OCI-LY7 (cell line): ENCODE measurements around the gene ABCG8. TPM values are rescaled to one million over a fixed set of nuclear protein-coding genes. Genes with fewer than 3 reads are reported as not detected.

Source experiments
- Bru-seq: library from RNA; stranded (reverse); fragments of 400-500 nt; gene quantifications from one replicate; lab custom pipeline; 2021; lab: Mats Ljungman, UMichigan
- BruChase-seq, 2 experiments: library from RNA; stranded (reverse); fragments of 400-500 nt; gene quantifications; one replicate each; lab custom pipeline; 2021; lab: Mats Ljungman, UMichigan
- BruUV-seq: library from RNA; stranded (reverse); fragments of 400-500 nt; replicated peaks from 2 replicates; lab custom pipeline; 2021; lab: Mats Ljungman, UMichigan
- CTCF ChIA-PET: fragments of 300-600 bp; sonication (Branson Sonifier 250); formaldehyde crosslinking; loops from one replicate; lab custom pipeline; 2022; ENCODE audit warnings: antibody characterized with exemption; ENCODE audit not compliant: unreplicated experiment; lab: Charles Lee
- POLR2A ChIA-PET: fragments of 300-600 bp; sonication (Branson Sonifier 250); formaldehyde crosslinking; loops from one replicate; lab custom pipeline; 2022; ENCODE audit warnings: antibody characterized with exemption; lab: Charles Lee
- DNase-seq: peaks from one replicate; pipeline ENCODE4 v3.0.0-alpha.2; 2015; ENCODE audit warnings: low spot score
- H2AFZ ChIP-seq: fragments of 200-600 bp; sonication (generic), shearing (Covaris generic); 2 replicates; pipeline ENCODE4 v1.6.1; 2014; ENCODE audit warnings: mild to moderate bottlenecking, antibody characterized with exemption, low read length, moderate library complexity
- H3K27ac ChIP-seq: fragments of 200-600 bp; sonication (generic); 2 replicates; pipeline ENCODE4 v1.5.1; 2014; ENCODE audit warnings: mixed run types, low read depth, mild to moderate bottlenecking, moderate library complexity, low read length, inconsistent platforms; ENCODE audit not compliant: poor library complexity, severe bottlenecking
- H3K36me3 ChIP-seq: fragments of 200-600 bp; sonication (generic); 2 replicates; pipeline ENCODE4 v1.6.1; 2014; ENCODE audit warnings: mild to moderate bottlenecking, antibody characterized with exemption, low read length, moderate library complexity, mixed read lengths; ENCODE audit not compliant: insufficient read depth
- H3K4me1 ChIP-seq: fragments of 200-600 bp; sonication (generic); 2 replicates; pipeline ENCODE4 v1.5.1; 2014; ENCODE audit warnings: mild to moderate bottlenecking, low read length; ENCODE audit not compliant: insufficient read depth, poor library complexity, severe bottlenecking
- H3K4me2 ChIP-seq: fragments of 200-600 bp; sonication (generic); 2 replicates; pipeline ENCODE4 v1.6.1; 2014; ENCODE audit warnings: mild to moderate bottlenecking, low read length
- H3K4me3 ChIP-seq: fragments of 200-600 bp; sonication (generic); 2 replicates; pipeline ENCODE4 v1.5.1; 2014; ENCODE audit warnings: mild to moderate bottlenecking, low read depth, low read length; ENCODE audit not compliant: poor library complexity, severe bottlenecking
- H3K79me2 ChIP-seq: fragments of 200-600 bp; sonication (generic); 2 replicates; pipeline ENCODE4 v1.6.1; 2016; ENCODE audit warnings: low read depth, mild to moderate bottlenecking, low read length, moderate library complexity, mixed read lengths; ENCODE audit not compliant: insufficient read depth
- H3K9me2 ChIP-seq: fragments of 200-600 bp; sonication (generic); 2 replicates; pipeline ENCODE4 v1.6.1; 2016; ENCODE audit warnings: mild to moderate bottlenecking, low read length, mixed read lengths; ENCODE audit not compliant: insufficient read depth
- H3K9me3 ChIP-seq: fragments of 200-600 bp; sonication (generic); 2 replicates; pipeline ENCODE4 v1.6.1; 2014; ENCODE audit warnings: mild to moderate bottlenecking, mixed run types, low read length, mixed read lengths
- H4K20me1 ChIP-seq: fragments of 200-600 bp; sonication (generic); 2 replicates; pipeline ENCODE4 v1.6.1; 2014; ENCODE audit warnings: mild to moderate bottlenecking, antibody characterized with exemption, low read length, moderate library complexity, mixed read lengths; ENCODE audit not compliant: insufficient read depth
- EZH2phosphoT487 ChIP-seq: fragments of 200-600 bp; sonication (generic); IDR thresholded peaks from 2 replicates; pipeline ENCODE4 v1.6.1; 2018; ENCODE audit warnings: low read depth, borderline replicate concordance, mild to moderate bottlenecking, mixed run types, antibody characterized with exemption, low read length, moderate library complexity, mixed read lengths
- intact Hi-C: fragments of 100-400 bp; cut with micrococcal nuclease; formaldehyde crosslinking; loops from one replicate; pipeline ENCODE4 v1.10.0; 2022; ENCODE audit not compliant: unreplicated experiment
- long read RNA-seq: library from polyadenylated mRNA; stranded (forward); transcript quantifications from one replicate; pipeline ENCODE4 v2.0.0, GENCODE V29; 2022
- total RNA-seq, 2 experiments: library from RNA; depleted of rRNA in 1 of 2; stranded (reverse); fragments of >200 nt in 1 of 2; shearing (Covaris generic) in 1 of 2; gene quantifications; 2 replicates each; pipeline ENCODE4 v1.2.3, GENCODE V29; 2014 to 2022
- TF ChIP-seq, protein P1 (sequence below): fragments of 200-600 bp; sonication (generic); conservative IDR thresholded peaks from 2 replicates; pipeline ENCODE4 v1.5.1; 2014; ENCODE audit warnings: mild to moderate bottlenecking, antibody characterized with exemption, low read length, moderate library complexity, mixed read lengths

Gene ABCG8
- total RNA-seq (2014; rRNA removed; shearing (Covaris generic)) (not detected in 2 replicates), total RNA-seq (2022) (not detected in 2 replicates), Bru-seq, nascent RNA (not detected), BruChase-seq, experiment 1, labeled RNA remaining after a 6-hour chase (not detected), BruChase-seq, experiment 2, labeled RNA remaining after a 2-hour chase (not detected)
- long read RNA-seq, partial matches to known transcripts, result 0 of 2 reads
- long read RNA-seq, other reads (novel, unspliced or antisense), result 2 of 2 reads

DNA sequence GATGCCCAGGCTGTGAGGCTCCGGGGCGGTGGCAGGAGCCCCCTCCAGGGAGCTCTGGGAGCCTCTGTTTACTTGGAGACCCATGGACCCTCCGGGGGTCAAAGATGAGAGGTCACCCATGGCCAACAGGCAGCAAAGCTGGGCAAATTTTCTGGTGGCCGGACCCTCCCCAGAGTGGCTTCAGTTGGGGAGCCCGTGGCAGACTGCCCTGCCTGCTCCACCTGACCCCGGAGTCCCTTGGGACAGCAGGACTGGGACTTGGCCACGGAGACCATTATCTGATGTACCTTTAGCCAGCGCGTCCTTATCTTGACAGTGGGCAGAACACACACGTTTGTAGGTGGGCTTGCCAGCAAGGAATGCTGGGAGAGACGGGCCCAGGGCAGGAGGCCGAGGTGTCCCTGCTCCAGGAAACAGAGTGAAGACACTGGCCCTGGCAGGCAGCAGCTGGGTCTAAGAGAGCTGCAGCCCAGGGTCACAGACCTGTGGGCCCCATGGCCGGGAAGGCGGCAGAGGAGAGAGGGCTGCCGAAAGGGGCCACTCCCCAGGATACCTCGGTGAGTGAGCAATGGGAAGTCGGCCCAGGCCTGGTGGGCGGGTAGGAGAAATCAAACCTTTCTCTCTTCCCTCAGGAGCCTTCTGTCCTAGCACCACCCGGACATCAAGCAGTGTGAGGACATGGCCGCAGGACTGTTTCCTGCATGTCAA is at the start of gene ABCG8, which contains the start of gene ABCG5:
ABCG8 (plus strand) TSS at position 412 of the 708 bp plus-strand sequence; CDS start at position 495, 83 bp downstream.
ABCG5 (minus strand) TSS at position 280 of the 708 bp plus-strand sequence; CDS start at position 120, 160 bp downstream.
- intact Hi-C loops, result no loop called here
- no TSS peak for BruUV-seq
- H3K9me3 ChIP-seq, result no peaks in the 10 kb centered on the region
- no peak for DNase-seq
- TF ChIP-seq EZH2phosphoT487, result no peak
- TF ChIP-seq, protein P1, sequence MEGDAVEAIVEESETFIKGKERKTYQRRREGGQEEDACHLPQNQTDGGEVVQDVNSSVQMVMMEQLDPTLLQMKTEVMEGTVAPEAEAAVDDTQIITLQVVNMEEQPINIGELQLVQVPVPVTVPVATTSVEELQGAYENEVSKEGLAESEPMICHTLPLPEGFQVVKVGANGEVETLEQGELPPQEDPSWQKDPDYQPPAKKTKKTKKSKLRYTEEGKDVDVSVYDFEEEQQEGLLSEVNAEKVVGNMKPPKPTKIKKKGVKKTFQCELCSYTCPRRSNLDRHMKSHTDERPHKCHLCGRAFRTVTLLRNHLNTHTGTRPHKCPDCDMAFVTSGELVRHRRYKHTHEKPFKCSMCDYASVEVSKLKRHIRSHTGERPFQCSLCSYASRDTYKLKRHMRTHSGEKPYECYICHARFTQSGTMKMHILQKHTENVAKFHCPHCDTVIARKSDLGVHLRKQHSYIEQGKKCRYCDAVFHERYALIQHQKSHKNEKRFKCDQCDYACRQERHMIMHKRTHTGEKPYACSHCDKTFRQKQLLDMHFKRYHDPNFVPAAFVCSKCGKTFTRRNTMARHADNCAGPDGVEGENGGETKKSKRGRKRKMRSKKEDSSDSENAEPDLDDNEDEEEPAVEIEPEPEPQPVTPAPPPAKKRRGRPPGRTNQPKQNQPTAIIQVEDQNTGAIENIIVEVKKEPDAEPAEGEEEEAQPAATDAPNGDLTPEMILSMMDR, result no peak
- H3K4me2 ChIP-seq, result no peak within 1 kb of the TSS
- no peaks in the 10 kb centered on the region for H3K79me2 ChIP-seq
- no peaks in the 10 kb centered on the region for H4K20me1 ChIP-seq
- no peak within 1 kb of the TSS for H3K4me3 ChIP-seq
- ChIA-PET POLR2A (no interaction called here), CTCF (no interaction called here)
- H3K9me2 ChIP-seq, result no peaks in the 10 kb centered on the region
- H3K27ac ChIP-seq, result no peak within 1 kb of the TSS
- H3K36me3 ChIP-seq, result no peaks in the 10 kb centered on the region
- H3K4me1 ChIP-seq, result no peaks in the 10 kb centered on the region
- H2AFZ ChIP-seq, result no peak within 1 kb of the TSS

- ChIA-PET CTCF (no interaction called here), POLR2A (interaction anchor here (0.6 kb wide), 4 partner anchors 8 to 1069 kb away, joined by 3 to 4 read pairs (median 3); no protein-coding TSS in a partner anchor)
- Histone ChIP-seq H4K20me1 (no peaks in the 10 kb centered on the region), H2AFZ (no peak overlapping the region), H3K4me3 (no peak overlapping the region), H3K36me3 (no peaks in the 10 kb centered on the region), H3K79me2 (no peaks in the 10 kb centered on the region), H3K9me2 (no peaks in the 10 kb centered on the region), H3K4me2 (no peak overlapping the region), H3K9me3 (no peaks in the 10 kb centered on the region), H3K4me1 (no peaks in the 10 kb centered on the region), H3K27ac (no peak overlapping the region)
- intact Hi-C loops, result no loop called here
- BruUV-seq, result no TSS peak
- DNase-seq, result no peak
- TF ChIP-seq, protein P1, result no peak
- TF ChIP-seq EZH2phosphoT487, result no peak
These were observed 48.6 kb upstream of the ABCG8 start for GRCh38 chr2:43790147-43790546.
